HepG2 (cell line): ENCODE results near the gene TMEM134. TPM values are rescaled to one million over a fixed set of nuclear protein-coding genes. Genes with fewer than 3 reads are reported as not detected.

Experiments
- ATAC-seq: fragments of 200-7000 bp; cut with Tn5 transposase; 3 replicates; pipeline ENCODE4 v1.9.1; 2020; ENCODE audit warnings: mild to moderate bottlenecking, moderate library complexity
- BruUV-seq: library from RNA; stranded (reverse); fragments of 400-500 nt; replicated peaks from 2 replicates; lab custom pipeline; 2021; lab: Mats Ljungman, UMichigan
- CTCF ChIA-PET: fragments of 300-600 bp; formaldehyde crosslinking; extraction: SDS; loops from one replicate; lab custom pipeline; 2021; ENCODE audit warnings: low total read pairs, inconsistent platforms, low intra/inter-chr PET ratio; lab: Yijun Ruan, JAX
- POLR2A ChIA-PET: fragments of 350-600 bp; sonication (Branson Sonifier 250); formaldehyde crosslinking; loops from one replicate; lab custom pipeline; 2020; ENCODE audit warnings: antibody characterized with exemption, inconsistent platforms; lab: Yijun Ruan, JAX
- DNase-seq: peaks from one replicate; pipeline ENCODE4 v3.0.0-alpha.2; 2015; ENCODE audit warnings: low spot score
- FAIRE-seq: peaks from 3 replicates; lab custom pipeline; 2011; peaks lifted over from hg19 to GRCh38; lab: Jason Lieb, UNC
- H2AFZ ChIP-seq: one replicate; pipeline ENCODE4 v1.6.1; 2011; ENCODE audit warnings: low read length, inconsistent platforms
- H3K27ac ChIP-seq: fragments of 300-600 bp; 3 replicates; pipeline ENCODE4 v1.8.0; 2011; ENCODE audit warnings: mixed run types, mild to moderate bottlenecking, mixed read lengths, low read length, inconsistent platforms; ENCODE audit not compliant: insufficient read depth; ENCODE audit errors: extremely low read length
- H3K27me3 ChIP-seq, 2 experiments: fragments of 200-600 bp in 1 of 2; 2 replicates in 1 of 2; 3 replicates in 1 of 2; pipeline versions ENCODE4 v1.6.0 to v1.8.0; 2011; ENCODE audit warnings: low read length in 2 of 2, mild to moderate bottlenecking in 2 of 2, moderate library complexity in 2 of 2, inconsistent platforms in 1 of 2; ENCODE audit not compliant: insufficient read depth in 2 of 2, control insufficient read depth in 1 of 2
- H3K36me3 ChIP-seq, 2 experiments: fragments of 200-600 bp in 1 of 2; replicated peaks in 1 of 2; 2 replicates in 1 of 2; 3 replicates in 1 of 2; pipeline versions ENCODE4 v1.5.1 to v1.8.0; 2011; ENCODE audit warnings: low read length in 2 of 2, inconsistent platforms in 1 of 2; ENCODE audit not compliant: insufficient read depth in 2 of 2, control insufficient read depth in 1 of 2
- H3K4me1 ChIP-seq: 2 replicates; pipeline ENCODE4 v1.5.1; 2012; ENCODE audit warnings: low read length, inconsistent platforms; ENCODE audit not compliant: insufficient read depth
- H3K4me2 ChIP-seq: 2 replicates; pipeline ENCODE4 v1.6.0; 2011; ENCODE audit warnings: low read depth, low read length, inconsistent platforms
- H3K4me3 ChIP-seq, 3 experiments: fragments of 200-600 bp in 1 of 3; sonication (generic), shearing (Covaris generic) in 1 of 3; replicated peaks in 1 of 3; 2 replicates each; pipeline ENCODE4 v1.5.1; 2011 to 2016; ENCODE audit warnings: low read length in 3 of 3, inconsistent platforms in 2 of 3, low read depth in 2 of 3, mild to moderate bottlenecking in 2 of 3, control low read depth in 1 of 3, mixed read lengths in 1 of 3; ENCODE audit not compliant: insufficient read depth in 1 of 3
- H3K79me2 ChIP-seq: one replicate; pipeline ENCODE4 v1.6.1; 2011; ENCODE audit warnings: low read length, inconsistent platforms; ENCODE audit not compliant: insufficient read depth
- H3K9ac ChIP-seq: 2 replicates; pipeline ENCODE4 v1.6.0; 2011; ENCODE audit warnings: mild to moderate bottlenecking, low read depth, low read length, inconsistent platforms; ENCODE audit not compliant: insufficient read depth
- H3K9me3 ChIP-seq: 2 replicates; pipeline ENCODE4 v1.5.1; 2012; ENCODE audit warnings: mild to moderate bottlenecking, low read length
- H4K20me1 ChIP-seq: 2 replicates; pipeline ENCODE4 v1.6.0; 2011; ENCODE audit warnings: inconsistent platforms, mild to moderate bottlenecking, low read length, moderate library complexity; ENCODE audit not compliant: insufficient read depth
- PHF20 ChIP-seq: sonication (generic); formaldehyde crosslinking; IDR thresholded peaks from 2 replicates; pipeline ENCODE4 v1.5.0; 2020; ENCODE audit warnings: mild to moderate bottlenecking, missing genetic modification reagents
- RARG ChIP-seq: sonication (generic); formaldehyde crosslinking; IDR thresholded peaks from 2 replicates; pipeline ENCODE4 v1.4.0; 2020; ENCODE audit warnings: low read depth, mild to moderate bottlenecking, missing genetic modification reagents
- SMAD3 ChIP-seq: sonication (generic); formaldehyde crosslinking; IDR thresholded peaks from 2 replicates; pipeline ENCODE4 v1.4.0; 2020; ENCODE audit warnings: missing genetic modification reagents
- WGBS: methylation state at CpG from one replicate; pipeline ENCODE4 v1.1.6; 2017; ENCODE audit warnings: low lambda C conversion rate; 5-methylcytosine and 5-hydroxymethylcytosine counted together
- in situ Hi-C: cut with HindIII; loops from 2 replicates; pipeline ENCODE4 v1.10.0; 2017; ENCODE audit warnings: low pct_unique_long_range_greater_than_20kb; ENCODE audit not compliant: extremely low pct_ligation_motif_present
- intact Hi-C: fragments of 100-400 bp; cut with micrococcal nuclease; formaldehyde crosslinking; loops from one replicate; pipeline ENCODE4 v1.10.0; 2022; ENCODE audit not compliant: unreplicated experiment
- polyA plus RNA-seq, 8 experiments: library from polyadenylated mRNA; depleted of rRNA in 3 of 8; stranded (reverse) in 7 of 8; unstranded in 1 of 8; fragments of >200 nt; fragmentation: Illumina TruSeq in 4 of 8; extraction: Trizol in 4 of 8; gene quantifications; 2 replicates each; pipeline versions ENCODE4 v1.2.1 to v1.2.3, GENCODE V29; 2011 to 2016; ENCODE audit warnings: low read depth in 4 of 8, missing spikeins in 1 of 8, mixed read lengths in 1 of 8; ENCODE audit not compliant: insufficient read depth in 1 of 8
- total RNA-seq, 5 experiments: library from RNA; depleted of rRNA; stranded (reverse); fragments of >200 nt; fragmentation: Illumina TruSeq; extraction: Trizol; gene quantifications; 2 replicates each; pipeline ENCODE4 v1.2.3, GENCODE V29; 2016; ENCODE audit warnings: low read depth in 1 of 5
- TF ChIP-seq, protein P1 (sequence below): sonication (generic); formaldehyde crosslinking; IDR thresholded peaks from 2 replicates; pipeline ENCODE4 v1.5.1; 2020; ENCODE audit warnings: mild to moderate bottlenecking, missing genetic modification reagents, moderate library complexity
- TF ChIP-seq, protein P2 (sequence below): sonication (generic); formaldehyde crosslinking; IDR thresholded peaks from 2 replicates; pipeline ENCODE4 v1.4.0; 2020; ENCODE audit warnings: missing genetic modification reagents, borderline replicate concordance
- TF ChIP-seq, protein P3 (sequence below): sonication (generic); formaldehyde crosslinking; IDR thresholded peaks from 2 replicates; pipeline ENCODE4 v1.4.0; 2020; ENCODE audit warnings: missing genetic modification reagents

TMEM134 gene
- total and polyA plus RNA-seq, 2 of the 13 experiments (the other 11 are each of a cell fraction or from before 2014, with no cell fraction given): 6.9 to 26.9 TPM

DNA sequence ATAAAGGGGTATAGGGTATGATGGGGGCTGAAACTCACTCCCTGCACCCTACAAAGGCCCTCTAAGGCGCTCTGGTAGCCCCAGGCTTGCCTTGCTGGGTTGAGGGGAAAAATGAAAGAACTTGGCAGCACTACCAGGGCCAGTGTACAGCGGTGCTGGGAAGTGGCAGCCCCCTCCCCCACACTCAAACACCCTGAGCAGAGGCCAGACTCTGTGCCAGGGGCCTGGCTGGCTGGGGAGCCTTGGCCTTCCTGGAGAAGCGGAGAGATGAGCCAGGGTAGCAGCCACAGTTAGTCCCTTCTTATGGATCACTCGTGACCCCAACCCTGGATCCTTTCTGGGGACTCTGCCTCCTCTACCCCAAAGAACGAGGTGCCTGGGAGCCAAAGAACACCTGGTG lies 2.7 kb downstream of the TMEM134 start:
- H3K4me3 ChIP-seq: no peak overlapping the region
- FAIRE-seq (no peak), DNase-seq (no peak), ATAC-seq (no peak)
- ChIA-PET CTCF (no interaction called here), POLR2A (interaction anchor here (2.2 to 2.5 kb wide), 2 partner anchors 65 to 75 kb away, joined by 10 to 16 read pairs; partner anchors contain the start of genes PPP1CA and RAD9A)
- no peak overlapping the region for H3K27ac ChIP-seq
- no peaks in the 10 kb centered on the region for H4K20me1 ChIP-seq
- H3K79me2 ChIP-seq: no peaks in the 10 kb centered on the region
- H3K4me1 ChIP-seq: peaks cover 56% of the 10 kb centered on the region
- 94% methylated on average over 5 of the region's 5 CpGs for WGBS
- H3K36me3 ChIP-seq: no peaks in the 10 kb centered on the region
- H3K9me3 ChIP-seq: no peaks in the 10 kb centered on the region
- H2AFZ ChIP-seq: no peak overlapping the region
- no peaks in the 10 kb centered on the region for H3K27me3 ChIP-seq
- TF ChIP-seq, protein P1, sequence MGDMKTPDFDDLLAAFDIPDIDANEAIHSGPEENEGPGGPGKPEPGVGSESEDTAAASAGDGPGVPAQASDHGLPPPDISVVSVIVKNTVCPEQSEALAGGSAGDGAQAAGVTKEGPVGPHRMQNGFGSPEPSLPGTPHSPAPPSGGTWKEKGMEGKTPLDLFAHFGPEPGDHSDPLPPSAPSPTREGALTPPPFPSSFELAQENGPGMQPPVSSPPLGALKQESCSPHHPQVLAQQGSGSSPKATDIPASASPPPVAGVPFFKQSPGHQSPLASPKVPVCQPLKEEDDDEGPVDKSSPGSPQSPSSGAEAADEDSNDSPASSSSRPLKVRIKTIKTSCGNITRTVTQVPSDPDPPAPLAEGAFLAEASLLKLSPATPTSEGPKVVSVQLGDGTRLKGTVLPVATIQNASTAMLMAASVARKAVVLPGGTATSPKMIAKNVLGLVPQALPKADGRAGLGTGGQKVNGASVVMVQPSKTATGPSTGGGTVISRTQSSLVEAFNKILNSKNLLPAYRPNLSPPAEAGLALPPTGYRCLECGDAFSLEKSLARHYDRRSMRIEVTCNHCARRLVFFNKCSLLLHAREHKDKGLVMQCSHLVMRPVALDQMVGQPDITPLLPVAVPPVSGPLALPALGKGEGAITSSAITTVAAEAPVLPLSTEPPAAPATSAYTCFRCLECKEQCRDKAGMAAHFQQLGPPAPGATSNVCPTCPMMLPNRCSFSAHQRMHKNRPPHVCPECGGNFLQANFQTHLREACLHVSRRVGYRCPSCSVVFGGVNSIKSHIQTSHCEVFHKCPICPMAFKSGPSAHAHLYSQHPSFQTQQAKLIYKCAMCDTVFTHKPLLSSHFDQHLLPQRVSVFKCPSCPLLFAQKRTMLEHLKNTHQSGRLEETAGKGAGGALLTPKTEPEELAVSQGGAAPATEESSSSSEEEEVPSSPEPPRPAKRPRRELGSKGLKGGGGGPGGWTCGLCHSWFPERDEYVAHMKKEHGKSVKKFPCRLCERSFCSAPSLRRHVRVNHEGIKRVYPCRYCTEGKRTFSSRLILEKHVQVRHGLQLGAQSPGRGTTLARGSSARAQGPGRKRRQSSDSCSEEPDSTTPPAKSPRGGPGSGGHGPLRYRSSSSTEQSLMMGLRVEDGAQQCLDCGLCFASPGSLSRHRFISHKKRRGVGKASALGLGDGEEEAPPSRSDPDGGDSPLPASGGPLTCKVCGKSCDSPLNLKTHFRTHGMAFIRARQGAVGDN: 0 out of 2 replicates have a peak, but pooled peaks have one; percentile 2
- TF ChIP-seq, protein P2, sequence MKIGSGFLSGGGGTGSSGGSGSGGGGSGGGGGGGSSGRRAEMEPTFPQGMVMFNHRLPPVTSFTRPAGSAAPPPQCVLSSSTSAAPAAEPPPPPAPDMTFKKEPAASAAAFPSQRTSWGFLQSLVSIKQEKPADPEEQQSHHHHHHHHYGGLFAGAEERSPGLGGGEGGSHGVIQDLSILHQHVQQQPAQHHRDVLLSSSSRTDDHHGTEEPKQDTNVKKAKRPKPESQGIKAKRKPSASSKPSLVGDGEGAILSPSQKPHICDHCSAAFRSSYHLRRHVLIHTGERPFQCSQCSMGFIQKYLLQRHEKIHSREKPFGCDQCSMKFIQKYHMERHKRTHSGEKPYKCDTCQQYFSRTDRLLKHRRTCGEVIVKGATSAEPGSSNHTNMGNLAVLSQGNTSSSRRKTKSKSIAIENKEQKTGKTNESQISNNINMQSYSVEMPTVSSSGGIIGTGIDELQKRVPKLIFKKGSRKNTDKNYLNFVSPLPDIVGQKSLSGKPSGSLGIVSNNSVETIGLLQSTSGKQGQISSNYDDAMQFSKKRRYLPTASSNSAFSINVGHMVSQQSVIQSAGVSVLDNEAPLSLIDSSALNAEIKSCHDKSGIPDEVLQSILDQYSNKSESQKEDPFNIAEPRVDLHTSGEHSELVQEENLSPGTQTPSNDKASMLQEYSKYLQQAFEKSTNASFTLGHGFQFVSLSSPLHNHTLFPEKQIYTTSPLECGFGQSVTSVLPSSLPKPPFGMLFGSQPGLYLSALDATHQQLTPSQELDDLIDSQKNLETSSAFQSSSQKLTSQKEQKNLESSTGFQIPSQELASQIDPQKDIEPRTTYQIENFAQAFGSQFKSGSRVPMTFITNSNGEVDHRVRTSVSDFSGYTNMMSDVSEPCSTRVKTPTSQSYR (CRISPR knock-in tag): peak; percentile 58; the same call in 1 of the 2 replicates
- TF ChIP-seq RARG (CRISPR knock-in tag) (no peak), PHF20 (no peak), SMAD3 (CRISPR knock-in tag) (no peak)
- TF ChIP-seq, protein P3, sequence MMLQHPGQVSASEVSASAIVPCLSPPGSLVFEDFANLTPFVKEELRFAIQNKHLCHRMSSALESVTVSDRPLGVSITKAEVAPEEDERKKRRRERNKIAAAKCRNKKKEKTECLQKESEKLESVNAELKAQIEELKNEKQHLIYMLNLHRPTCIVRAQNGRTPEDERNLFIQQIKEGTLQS (CRISPR knock-in tag): no peak
- no TSS peak for BruUV-seq
- in situ Hi-C loops: loop anchor here (5.0 kb wide), 1 partner anchor 64 kb away; the partner anchor contains the start of genes PPP1CA and TBC1D10C
- intact Hi-C loops: no loop called here
- H3K4me2 ChIP-seq: no peak overlapping the region
- H3K9ac ChIP-seq: no peak overlapping the region
